HCT116 (cell line): Measurements from ENCODE around the gene NUDT2. TPM values are rescaled to one million over a fixed set of nuclear protein-coding genes. Genes with fewer than 3 reads are reported as not detected.

Experiments used
- ATAC-seq: fragments of 200-7000 bp; cut with Tn5 transposase; 2 replicates; pipeline ENCODE4 v1.9.1; 2020; ENCODE audit warnings: mild to moderate bottlenecking, moderate library complexity
- Bru-seq: library from RNA; stranded (reverse); fragments of 400-500 nt; gene quantifications from one replicate; lab custom pipeline; 2021; lab: Mats Ljungman, UMichigan
- BruChase-seq, 2 experiments: library from RNA; stranded (reverse); fragments of 400-500 nt; gene quantifications; one replicate each; lab custom pipeline; 2021; lab: Mats Ljungman, UMichigan
- BruUV-seq: library from RNA; stranded (reverse); fragments of 400-500 nt; replicated peaks from 2 replicates; lab custom pipeline; 2021; lab: Mats Ljungman, UMichigan
- CTCF ChIA-PET: fragments of 300-600 bp; sonication (Branson Sonifier 250); formaldehyde crosslinking; loops from one replicate; lab custom pipeline; 2021; ENCODE audit warnings: antibody characterized with exemption; lab: Charles Lee
- POLR2A ChIA-PET: fragments of 300-600, 350-600 bp; sonication (Branson Sonifier 250); formaldehyde crosslinking; loops from one replicate; lab custom pipeline; 2021; ENCODE audit warnings: antibody characterized with exemption; lab: Charles Lee
- RAD21 ChIA-PET, 2 experiments: fragments of 300-600 bp; sonication (Branson Sonifier 250); formaldehyde crosslinking; loops; one replicate each; lab custom pipeline; 2023; ENCODE audit warnings: low total read pairs in 2 of 2; ENCODE audit not compliant: uncharacterized antibody in 2 of 2, unreplicated experiment in 2 of 2, low non-redundant PET in 1 of 2; lab: Charles Lee
- DNase-seq: peaks from one replicate; pipeline ENCODE4 v3.0.0-alpha.2; 2010; ENCODE audit warnings: low read depth, low spot score
- H2AFZ ChIP-seq: fragments of 200-600 bp; shearing (Covaris generic), sonication (generic); 2 replicates; pipeline ENCODE4 v1.6.1; 2017; ENCODE audit warnings: low read depth, mixed run types, mixed read lengths, antibody characterized with exemption, low read length; ENCODE audit not compliant: poor library complexity, severe bottlenecking
- H3K27ac ChIP-seq: 2 replicates; pipeline ENCODE4 v1.5.1; 2012; ENCODE audit warnings: low read depth, low read length
- H3K27me3 ChIP-seq: fragments of 200-600 bp; sonication (generic); 2 replicates; pipeline ENCODE4 v1.6.1; 2016; ENCODE audit warnings: mixed run types, low read length, mixed read lengths; ENCODE audit not compliant: insufficient read depth
- H3K36me3 ChIP-seq, 2 experiments: fragments of 200-500 bp in 1 of 2; fragments of 200-600 bp in 1 of 2; sonication (Bioruptor generic) in 1 of 2; sonication (generic) in 1 of 2; 2 replicates each; pipeline versions ENCODE4 v1.5.1 to v1.6.1; 2014 to 2016; ENCODE audit warnings: low read length in 2 of 2, inconsistent platforms in 1 of 2, mixed read lengths in 1 of 2, mixed run types in 1 of 2; ENCODE audit not compliant: insufficient read depth in 2 of 2, control insufficient read depth in 1 of 2
- H3K4me1 ChIP-seq, 2 experiments: fragments of 200-600 bp in 1 of 2; sonication (generic) in 1 of 2; 2 replicates each; pipeline versions ENCODE4 v1.5.1 to v1.6.1; 2012 to 2017; ENCODE audit warnings: low read length in 2 of 2, inconsistent platforms in 1 of 2, mild to moderate bottlenecking in 1 of 2, mixed read lengths in 1 of 2, mixed run types in 1 of 2, moderate library complexity in 1 of 2; ENCODE audit not compliant: insufficient read depth in 2 of 2, control insufficient read depth in 1 of 2
- H3K4me2 ChIP-seq: fragments of 200-600 bp; sonication (generic); 2 replicates; pipeline ENCODE4 v1.6.1; 2017; ENCODE audit warnings: mixed run types, low read length, mixed read lengths
- H3K4me3 ChIP-seq, 2 experiments: fragments of 200-600 bp in 1 of 2; sonication (generic) in 1 of 2; replicated peaks in 1 of 2; 2 replicates each; pipeline ENCODE4 v1.5.1; 2011 to 2016; ENCODE audit warnings: low read length in 2 of 2, control low read depth in 1 of 2, low read depth in 1 of 2, mild to moderate bottlenecking in 1 of 2, mixed read lengths in 1 of 2, mixed run types in 1 of 2
- H3K79me2 ChIP-seq: fragments of 200-600 bp; sonication (generic); 2 replicates; pipeline ENCODE4 v1.6.1; 2017; ENCODE audit warnings: mild to moderate bottlenecking, mixed run types, low read length, moderate library complexity, mixed read lengths; ENCODE audit not compliant: insufficient read depth
- H3K9ac ChIP-seq: fragments of 200-600 bp; sonication (generic); 2 replicates; pipeline ENCODE4 v1.6.1; 2016; ENCODE audit warnings: low read length, mixed read lengths
- H3K9me2 ChIP-seq: fragments of 200-600 bp; sonication (generic), shearing (Covaris generic); 2 replicates; pipeline ENCODE4 v1.6.1; 2017; ENCODE audit warnings: mixed run types, mild to moderate bottlenecking, moderate library complexity; ENCODE audit not compliant: insufficient read depth
- H3K9me3 ChIP-seq, 2 experiments: fragments of 200-500 bp in 1 of 2; fragments of 200-600 bp in 1 of 2; sonication (Bioruptor generic) in 1 of 2; sonication (generic) in 1 of 2; 2 replicates each; pipeline ENCODE4 v1.6.1; 2014 to 2017; ENCODE audit warnings: low read length in 2 of 2, mixed read lengths in 2 of 2, inconsistent platforms in 1 of 2, low read depth in 1 of 2, mild to moderate bottlenecking in 1 of 2, mixed run types in 1 of 2, moderate library complexity in 1 of 2; ENCODE audit not compliant: control insufficient read depth in 1 of 2, insufficient read depth in 1 of 2
- H4K20me1 ChIP-seq: fragments of 200-600 bp; sonication (generic), shearing (Covaris generic); 2 replicates; pipeline ENCODE4 v1.6.1; 2017; ENCODE audit warnings: mixed run types, mild to moderate bottlenecking, moderate library complexity; ENCODE audit not compliant: insufficient read depth
- CBX3 ChIP-seq: IDR thresholded peaks from 2 replicates; pipeline ENCODE4 v1.6.1; 2012; ENCODE audit warnings: low read depth
- CEBPB ChIP-seq: IDR thresholded peaks from 2 replicates; pipeline ENCODE4 v1.6.1; 2012; ENCODE audit warnings: low read depth
- EGR1 ChIP-seq: IDR thresholded peaks from 2 replicates; pipeline ENCODE4 v1.6.1; 2012; ENCODE audit warnings: low read depth
- ELF1 ChIP-seq: IDR thresholded peaks from 2 replicates; pipeline ENCODE4 v1.6.1; 2012; ENCODE audit warnings: low read depth, borderline replicate concordance
- EZH2 ChIP-seq: fragments of 200-600 bp; sonication (generic); IDR thresholded peaks from 2 replicates; pipeline ENCODE4 v1.6.1; 2017; ENCODE audit warnings: antibody characterized with exemption, mixed run types
- EZH2phosphoT487 ChIP-seq: fragments of 200-600 bp; IDR thresholded peaks from 2 replicates; pipeline ENCODE4 v1.6.1; 2018; ENCODE audit warnings: antibody characterized with exemption, borderline replicate concordance
- MAX ChIP-seq: IDR thresholded peaks from 2 replicates; pipeline ENCODE4 v1.6.1; 2012
- POLR2AphosphoS5 ChIP-seq: IDR thresholded peaks from 2 replicates; pipeline ENCODE4 v1.6.1; 2011; ENCODE audit warnings: mild to moderate bottlenecking, low read depth, low read length, moderate library complexity
- SIN3A ChIP-seq: IDR thresholded peaks from 2 replicates; pipeline ENCODE4 v1.6.1; 2012; ENCODE audit warnings: low read depth
- SP1 ChIP-seq: IDR thresholded peaks from 2 replicates; pipeline ENCODE4 v1.6.1; 2012; ENCODE audit warnings: low read depth
- SRF ChIP-seq: IDR thresholded peaks from 2 replicates; pipeline ENCODE4 v1.6.1; 2012; ENCODE audit warnings: low read depth
- TCF7L2 ChIP-seq: IDR thresholded peaks from 2 replicates; pipeline ENCODE4 v1.7.0; 2011; ENCODE audit warnings: borderline replicate concordance, inconsistent platforms; ENCODE audit not compliant: insufficient read depth, insufficient read length; ENCODE audit errors: extremely low read depth
- ZBTB33 ChIP-seq: IDR thresholded peaks from 2 replicates; pipeline ENCODE4 v1.6.1; 2011; ENCODE audit warnings: mild to moderate bottlenecking, low read length, moderate library complexity; ENCODE audit not compliant: insufficient replicate concordance; ENCODE audit errors: extremely low read depth
- ZFX ChIP-seq: fragments of 450-650 bp; IDR thresholded peaks from 2 replicates; pipeline ENCODE4 v1.6.1; 2017
- intact Hi-C: fragments of 100-400 bp; cut with micrococcal nuclease; formaldehyde crosslinking; loops from 2 replicates; pipeline ENCODE4 v1.10.0; 2022
- long read RNA-seq: library from polyadenylated mRNA; unstranded; transcript quantifications from one replicate; pipeline ENCODE4 v2.0.0, GENCODE V29; 2021; ENCODE audit not compliant: unreplicated experiment
- polyA plus RNA-seq: library from polyadenylated mRNA; unstranded; fragments of >200 nt; gene quantifications from 2 replicates; pipeline ENCODE4 v1.2.1, GENCODE V29; 2012; ENCODE audit warnings: missing spikeins
- total RNA-seq: library from RNA; stranded (reverse); gene quantifications from one replicate; pipeline ENCODE4 v1.2.1, GENCODE V29; 2021; ENCODE audit not compliant: unreplicated experiment
- TF ChIP-seq, protein P1 (sequence below): IDR thresholded peaks from 2 replicates; pipeline ENCODE4 v1.6.1; 2012; ENCODE audit warnings: low read depth
- TF ChIP-seq, protein P2 (sequence below), 3 experiments: fragments of 200-600 bp in 1 of 3; sonication (generic) in 1 of 3; IDR thresholded peaks in 2 of 3; conservative IDR thresholded peaks in 1 of 3; 2 replicates each; pipeline ENCODE4 v1.5.1; 2012 to 2017; ENCODE audit warnings: low read depth in 2 of 3, low read length in 2 of 3, antibody characterized with exemption in 1 of 3, borderline replicate concordance in 1 of 3, control low read depth in 1 of 3, mild to moderate bottlenecking in 1 of 3, mixed read lengths in 1 of 3, mixed run types in 1 of 3, moderate library complexity in 1 of 3; ENCODE audit not compliant: insufficient read depth in 1 of 3
- TF ChIP-seq, protein P3 (sequence below): IDR thresholded peaks from 2 replicates; pipeline ENCODE4 v1.6.1; 2012

The NUDT2 gene
- 39.3 TPM for total RNA-seq
- polyA plus RNA-seq: 47.0 and 54.9 TPM in 2 replicates
- Bru-seq, nascent RNA: percentile 75 among the genes with signal in this experiment
- percentile 64 among the genes with signal in this experiment for BruChase-seq, experiment 1, labeled RNA remaining after a 6-hour chase
- BruChase-seq, experiment 2, labeled RNA remaining after a 2-hour chase: percentile 72 among the genes with signal in this experiment
- long read RNA-seq, transcript NUDT2-201 (4 exons, 960 nt): major isoform, 16 of 36 reads
- long read RNA-seq, partial matches to known transcripts: 15 of 36 reads
- long read RNA-seq, other reads (novel, unspliced or antisense): 5 of 36 reads

GRCh38 chr9:34328987-34329832 is at the start of gene NUDT2, which contains the start of gene KIF24:
Gene NUDT2, plus strand, starts transcription at chr9:34329569. Its CDS starts 9,471 bp downstream, at chr9:34339040.
Gene KIF24, minus strand, starts transcription at chr9:34329268. Its CDS starts 17,922 bp downstream, at chr9:34311346.
- Histone ChIP-seq H3K4me1 (peaks cover 8 to 23% of the 10 kb centered on the region in 2 experiments; a peak in 3 of 4 replicates), H3K36me3 (no peaks in the 10 kb centered on the region), H3K79me2 (peaks cover 83% of the 10 kb centered on the region), H3K27ac (peak within 1 kb of the TSS; percentile 81), H4K20me1 (no peaks in the 10 kb centered on the region), H3K4me3 (peak within 1 kb of the TSS; percentile 94), H3K4me2 (peak within 1 kb of the TSS; percentile 86), H2AFZ (no peak within 1 kb of the TSS), H3K9me2 (no peaks in the 10 kb centered on the region), H3K27me3 (no peaks in the 10 kb centered on the region), H3K9me3 (no peaks in the 10 kb centered on the region), H3K9ac (peak within 1 kb of the TSS; percentile 97)
- ChIA-PET POLR2A (no interaction called here), CTCF (no interaction called here), RAD21 (no interaction called here)
- no TSS peak for BruUV-seq
- peak; percentile 92 for ATAC-seq
- intact Hi-C loops: no loop called here
- peak; percentile 100 for DNase-seq
- TF ChIP-seq CEBPB (no peak), MAX (peak; percentile 76), POLR2AphosphoS5 (peak; percentile 86), SRF (no peak), CBX3 (no peak), SP1 (peak; percentile 97), EZH2phosphoT487 (no peak), ELF1 (no peak), EZH2 (no peak), SIN3A (peak; percentile 93), TCF7L2 (no peak), ZFX (peak; percentile 98), ZBTB33 (peak; percentile 94), EGR1 (peak; percentile 93)
- TF ChIP-seq, protein P1, sequence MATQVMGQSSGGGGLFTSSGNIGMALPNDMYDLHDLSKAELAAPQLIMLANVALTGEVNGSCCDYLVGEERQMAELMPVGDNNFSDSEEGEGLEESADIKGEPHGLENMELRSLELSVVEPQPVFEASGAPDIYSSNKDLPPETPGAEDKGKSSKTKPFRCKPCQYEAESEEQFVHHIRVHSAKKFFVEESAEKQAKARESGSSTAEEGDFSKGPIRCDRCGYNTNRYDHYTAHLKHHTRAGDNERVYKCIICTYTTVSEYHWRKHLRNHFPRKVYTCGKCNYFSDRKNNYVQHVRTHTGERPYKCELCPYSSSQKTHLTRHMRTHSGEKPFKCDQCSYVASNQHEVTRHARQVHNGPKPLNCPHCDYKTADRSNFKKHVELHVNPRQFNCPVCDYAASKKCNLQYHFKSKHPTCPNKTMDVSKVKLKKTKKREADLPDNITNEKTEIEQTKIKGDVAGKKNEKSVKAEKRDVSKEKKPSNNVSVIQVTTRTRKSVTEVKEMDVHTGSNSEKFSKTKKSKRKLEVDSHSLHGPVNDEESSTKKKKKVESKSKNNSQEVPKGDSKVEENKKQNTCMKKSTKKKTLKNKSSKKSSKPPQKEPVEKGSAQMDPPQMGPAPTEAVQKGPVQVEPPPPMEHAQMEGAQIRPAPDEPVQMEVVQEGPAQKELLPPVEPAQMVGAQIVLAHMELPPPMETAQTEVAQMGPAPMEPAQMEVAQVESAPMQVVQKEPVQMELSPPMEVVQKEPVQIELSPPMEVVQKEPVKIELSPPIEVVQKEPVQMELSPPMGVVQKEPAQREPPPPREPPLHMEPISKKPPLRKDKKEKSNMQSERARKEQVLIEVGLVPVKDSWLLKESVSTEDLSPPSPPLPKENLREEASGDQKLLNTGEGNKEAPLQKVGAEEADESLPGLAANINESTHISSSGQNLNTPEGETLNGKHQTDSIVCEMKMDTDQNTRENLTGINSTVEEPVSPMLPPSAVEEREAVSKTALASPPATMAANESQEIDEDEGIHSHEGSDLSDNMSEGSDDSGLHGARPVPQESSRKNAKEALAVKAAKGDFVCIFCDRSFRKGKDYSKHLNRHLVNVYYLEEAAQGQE: no peak
- TF ChIP-seq, protein P2, sequence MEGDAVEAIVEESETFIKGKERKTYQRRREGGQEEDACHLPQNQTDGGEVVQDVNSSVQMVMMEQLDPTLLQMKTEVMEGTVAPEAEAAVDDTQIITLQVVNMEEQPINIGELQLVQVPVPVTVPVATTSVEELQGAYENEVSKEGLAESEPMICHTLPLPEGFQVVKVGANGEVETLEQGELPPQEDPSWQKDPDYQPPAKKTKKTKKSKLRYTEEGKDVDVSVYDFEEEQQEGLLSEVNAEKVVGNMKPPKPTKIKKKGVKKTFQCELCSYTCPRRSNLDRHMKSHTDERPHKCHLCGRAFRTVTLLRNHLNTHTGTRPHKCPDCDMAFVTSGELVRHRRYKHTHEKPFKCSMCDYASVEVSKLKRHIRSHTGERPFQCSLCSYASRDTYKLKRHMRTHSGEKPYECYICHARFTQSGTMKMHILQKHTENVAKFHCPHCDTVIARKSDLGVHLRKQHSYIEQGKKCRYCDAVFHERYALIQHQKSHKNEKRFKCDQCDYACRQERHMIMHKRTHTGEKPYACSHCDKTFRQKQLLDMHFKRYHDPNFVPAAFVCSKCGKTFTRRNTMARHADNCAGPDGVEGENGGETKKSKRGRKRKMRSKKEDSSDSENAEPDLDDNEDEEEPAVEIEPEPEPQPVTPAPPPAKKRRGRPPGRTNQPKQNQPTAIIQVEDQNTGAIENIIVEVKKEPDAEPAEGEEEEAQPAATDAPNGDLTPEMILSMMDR (IDR thresholded peaks at IDR 0.05 in 2 of 3, conservative IDR thresholded peaks at IDR 0.05 in 1 of 3; ENCODE audit: borderline replicate concordance in 1 of 3, insufficient read depth in 1 of 3, low read depth in 2 of 3, low read length in 2 of 3): no peak
- TF ChIP-seq, protein P3, sequence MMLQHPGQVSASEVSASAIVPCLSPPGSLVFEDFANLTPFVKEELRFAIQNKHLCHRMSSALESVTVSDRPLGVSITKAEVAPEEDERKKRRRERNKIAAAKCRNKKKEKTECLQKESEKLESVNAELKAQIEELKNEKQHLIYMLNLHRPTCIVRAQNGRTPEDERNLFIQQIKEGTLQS: no peak
